Stimulated activated CD8-positive, alpha-beta memory T cell treated with anti-CD3 and anti-CD28 coated beads, Interleukin-15, amount 100 ng/mL, for 1 hour (primary cell): ENCODE results near the gene SLC49A4.

ENCODE experiments used
- DNase-seq: peaks from one replicate; pipeline ENCODE4 v3.0.0-alpha.2; 2020; ENCODE audit warnings: low read depth

Gene SLC49A4

DNA sequence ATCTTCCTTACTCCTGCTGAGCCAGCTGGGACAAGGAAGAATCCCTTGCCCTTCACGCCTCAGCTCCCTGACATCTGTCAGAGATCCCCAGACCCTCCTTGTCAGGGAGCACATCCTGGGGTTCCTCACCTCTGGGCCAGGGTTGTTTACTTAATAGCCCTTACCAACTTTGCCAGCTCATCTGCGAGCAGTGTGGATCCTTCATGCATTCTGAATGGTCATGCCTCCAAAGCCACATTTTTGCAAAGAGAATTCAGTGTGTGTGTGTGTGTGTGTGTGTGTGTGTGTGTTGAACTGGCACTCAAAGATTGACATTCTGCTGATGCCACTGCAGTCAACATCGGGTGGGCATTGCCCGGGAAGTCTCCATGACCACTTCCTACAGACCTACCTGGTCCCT lies 112.6 kb downstream of the SLC49A4 start:
- DNase-seq = no peak

DNA sequence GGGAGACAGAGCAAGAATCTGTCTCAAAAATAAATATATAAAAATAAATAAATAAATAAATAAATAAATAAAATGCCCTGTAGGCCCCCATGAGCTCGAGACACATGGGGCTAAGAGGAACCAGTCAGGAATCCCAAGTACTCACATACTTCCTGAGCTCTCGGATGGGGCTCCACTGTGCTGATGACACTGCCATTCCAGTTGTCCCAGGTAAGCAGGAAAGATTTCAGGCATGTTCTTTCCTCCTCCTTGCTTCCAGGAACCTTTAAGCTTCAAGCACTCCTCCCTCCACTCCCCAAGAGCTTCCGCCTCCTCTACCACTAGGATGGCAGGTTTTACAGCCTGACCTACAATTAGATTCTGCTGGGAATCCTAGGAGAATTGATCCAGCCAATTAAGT lies 113.4 kb downstream of the SLC49A4 start:
- no peak for DNase-seq

DNA sequence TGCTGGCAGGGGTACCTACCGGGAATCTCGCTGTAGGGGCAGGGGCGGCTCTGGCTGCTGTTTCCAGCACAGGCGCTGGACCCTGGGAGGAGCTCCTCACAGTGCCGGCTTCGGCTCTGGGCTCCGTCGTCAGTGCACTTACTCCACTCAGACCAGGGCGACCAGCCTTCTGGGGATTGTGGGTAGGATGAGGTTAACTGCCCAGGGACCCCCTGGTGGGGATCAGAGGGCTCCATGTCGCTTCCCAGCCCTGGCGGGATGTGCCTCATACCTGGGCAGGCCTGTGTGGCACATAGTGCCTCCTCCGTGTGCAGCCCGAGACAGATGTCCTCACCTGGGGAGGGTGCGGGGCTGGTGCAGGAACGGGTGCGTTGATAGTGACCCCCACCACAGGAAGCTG lies 117.0 kb downstream of the SLC49A4 start:
- no peak for DNase-seq

DNA sequence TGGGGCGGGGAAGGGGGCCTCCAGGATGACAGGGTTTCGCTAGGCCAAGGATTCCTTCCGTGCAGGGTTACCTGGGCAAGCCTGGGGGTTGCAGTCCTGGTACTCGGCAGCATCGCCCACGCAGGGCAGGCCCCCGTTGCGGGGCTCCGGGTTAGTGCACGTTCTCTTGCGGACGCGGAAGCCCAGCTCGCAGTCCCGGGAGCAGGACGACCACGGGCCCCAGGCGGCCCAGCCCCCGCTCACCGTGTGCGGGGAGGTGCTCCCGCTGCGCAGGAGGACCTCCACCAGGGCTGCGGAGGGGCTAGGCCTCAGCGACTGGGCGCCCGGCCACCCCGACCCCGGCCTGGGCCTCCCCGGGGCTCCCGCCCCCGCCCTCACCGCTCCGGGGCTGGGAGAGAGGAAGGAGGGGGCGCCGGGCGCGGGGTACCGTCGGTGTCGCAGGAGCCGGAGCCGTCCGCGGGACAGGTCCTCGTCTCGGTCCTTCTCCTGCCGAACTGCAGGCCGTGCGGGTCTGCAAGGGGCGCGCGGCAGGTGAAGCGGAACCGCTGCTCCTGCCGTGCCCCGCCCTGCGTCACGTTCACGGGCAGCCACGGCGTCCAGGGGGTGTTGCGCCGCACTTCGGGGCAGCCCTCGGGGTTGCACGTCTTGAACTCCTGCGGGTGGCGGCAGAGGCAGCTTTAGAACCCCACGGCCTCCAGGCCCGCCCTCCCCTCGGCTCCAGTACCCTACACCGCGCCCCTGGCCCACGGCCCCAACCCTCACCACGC lies 118.1 kb downstream of the SLC49A4 start:
- no peak for DNase-seq

DNA sequence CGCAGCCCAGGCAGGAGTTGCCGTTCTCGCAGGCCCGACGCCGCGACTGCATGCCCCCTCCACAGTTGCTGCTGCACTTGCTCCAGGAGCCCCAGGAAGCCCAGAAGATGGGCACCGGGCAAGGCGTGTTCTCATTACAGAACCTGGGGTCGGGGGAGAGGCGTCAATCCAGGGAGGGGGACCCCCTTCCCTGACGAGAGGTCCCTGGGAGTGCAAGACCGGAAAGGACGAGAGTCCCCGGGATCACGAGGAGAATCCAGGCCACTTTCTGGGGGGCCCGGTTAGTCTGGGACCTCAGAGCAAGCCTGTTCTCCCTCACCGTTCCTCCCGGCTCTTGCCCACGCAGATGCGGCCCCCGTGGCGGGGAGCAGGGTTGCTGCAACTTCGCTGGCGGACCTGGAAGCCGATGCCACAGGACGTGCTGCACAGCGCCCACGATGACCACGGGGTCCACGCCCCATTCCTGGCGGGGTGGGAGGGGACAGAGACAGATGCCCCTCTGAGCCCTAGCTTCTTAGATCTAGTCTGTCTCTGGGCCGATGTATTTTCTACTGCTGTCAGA lies 118.8 kb downstream of the SLC49A4 start:
- no peak for DNase-seq

DNA sequence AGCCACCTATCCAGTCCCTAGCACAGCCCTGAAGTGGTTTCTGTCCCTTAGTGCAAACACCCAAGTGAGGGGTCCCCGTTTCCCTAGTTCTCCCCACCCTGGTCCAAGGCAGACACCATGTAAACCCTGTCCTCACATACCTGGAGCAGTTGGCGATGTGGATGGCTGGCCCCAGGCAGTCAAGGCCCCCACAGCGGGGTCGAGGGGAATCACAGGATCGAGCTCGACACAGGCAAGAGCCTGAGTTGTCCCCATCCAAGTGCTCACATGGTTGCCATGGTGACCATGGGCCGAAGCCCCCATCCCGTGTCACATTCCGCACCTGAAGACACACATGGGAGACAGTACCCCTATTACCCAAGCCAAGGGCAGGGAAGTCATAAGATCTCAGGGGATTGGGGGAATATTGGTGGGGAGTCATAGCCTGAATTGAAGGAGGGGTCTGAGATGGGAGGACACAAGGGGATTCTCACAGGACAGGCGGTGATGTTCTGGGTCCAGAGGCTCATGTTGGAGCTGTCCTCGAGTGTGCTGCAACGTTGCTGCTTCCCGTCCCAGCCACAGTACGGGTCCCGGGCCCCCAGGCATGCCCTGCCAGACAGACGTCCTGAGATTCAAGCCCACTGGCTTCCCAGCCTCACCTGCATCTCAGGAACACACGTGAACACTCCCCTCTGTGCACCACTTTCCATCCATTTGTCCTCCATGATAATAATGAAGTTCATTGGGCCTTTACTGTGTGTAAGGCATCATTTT lies 120.6 kb downstream of the SLC49A4 start:
- DNase-seq = no peak

DNA sequence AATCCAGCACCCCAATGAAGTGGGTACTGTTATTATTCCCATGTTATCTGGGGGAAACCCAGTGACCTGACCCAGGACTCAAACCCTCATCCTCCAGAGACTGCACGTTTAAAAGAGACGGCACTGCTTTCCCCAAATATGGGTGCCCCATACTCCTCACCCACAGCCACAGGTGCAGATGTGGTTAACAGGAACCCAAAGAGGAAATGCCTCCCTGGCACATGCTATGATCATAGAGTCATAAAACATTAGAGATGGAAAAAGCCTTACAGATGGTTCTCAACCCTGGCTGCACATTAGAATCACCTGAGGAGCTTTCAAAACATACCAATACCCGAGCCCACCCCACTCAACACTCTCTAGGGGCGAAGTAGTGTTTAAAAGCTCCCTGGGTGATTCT lies 121.2 kb downstream of the SLC49A4 start:
- DNase-seq = no peak

DNA sequence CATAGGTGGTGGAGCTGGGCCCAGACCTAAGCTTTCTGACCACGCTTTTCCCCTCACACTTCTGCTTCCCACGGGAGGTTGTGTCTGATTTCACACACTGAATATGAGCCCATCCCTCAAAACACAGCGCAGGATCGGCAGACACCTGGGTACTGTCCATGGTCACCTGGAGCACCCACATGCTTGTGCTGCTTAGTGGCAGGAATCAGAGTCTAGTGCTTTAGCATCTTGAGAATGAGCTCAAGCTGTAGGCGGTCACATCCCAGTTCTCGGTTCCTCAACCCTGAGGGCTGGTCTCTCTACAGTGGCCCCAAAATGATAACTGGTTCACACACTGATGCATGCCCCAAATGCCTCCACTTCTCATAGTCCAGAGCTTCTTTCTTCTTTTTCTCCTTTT lies 121.7 kb downstream of the SLC49A4 start:
- no peak for DNase-seq

DNA sequence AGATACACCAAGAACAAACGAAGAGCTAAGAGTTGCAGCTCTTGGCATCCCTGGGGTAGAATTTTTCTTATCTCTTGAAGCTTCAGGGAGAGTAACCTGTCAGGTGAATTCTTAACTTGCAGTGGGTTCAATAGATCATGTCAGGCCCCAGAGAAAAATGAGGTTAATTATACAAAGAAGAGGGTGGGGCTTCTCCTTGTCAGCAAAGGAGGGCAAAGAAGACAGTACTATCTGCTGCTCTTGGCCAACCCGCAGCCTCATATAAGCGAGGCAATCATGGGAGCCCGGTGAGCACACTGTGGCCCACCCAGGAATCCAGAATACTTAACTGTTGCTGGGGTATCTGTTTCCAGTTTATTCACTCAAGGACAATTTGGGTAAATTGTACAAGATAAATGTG lies 122.5 kb downstream of the SLC49A4 start:
- DNase-seq = no peak

DNA sequence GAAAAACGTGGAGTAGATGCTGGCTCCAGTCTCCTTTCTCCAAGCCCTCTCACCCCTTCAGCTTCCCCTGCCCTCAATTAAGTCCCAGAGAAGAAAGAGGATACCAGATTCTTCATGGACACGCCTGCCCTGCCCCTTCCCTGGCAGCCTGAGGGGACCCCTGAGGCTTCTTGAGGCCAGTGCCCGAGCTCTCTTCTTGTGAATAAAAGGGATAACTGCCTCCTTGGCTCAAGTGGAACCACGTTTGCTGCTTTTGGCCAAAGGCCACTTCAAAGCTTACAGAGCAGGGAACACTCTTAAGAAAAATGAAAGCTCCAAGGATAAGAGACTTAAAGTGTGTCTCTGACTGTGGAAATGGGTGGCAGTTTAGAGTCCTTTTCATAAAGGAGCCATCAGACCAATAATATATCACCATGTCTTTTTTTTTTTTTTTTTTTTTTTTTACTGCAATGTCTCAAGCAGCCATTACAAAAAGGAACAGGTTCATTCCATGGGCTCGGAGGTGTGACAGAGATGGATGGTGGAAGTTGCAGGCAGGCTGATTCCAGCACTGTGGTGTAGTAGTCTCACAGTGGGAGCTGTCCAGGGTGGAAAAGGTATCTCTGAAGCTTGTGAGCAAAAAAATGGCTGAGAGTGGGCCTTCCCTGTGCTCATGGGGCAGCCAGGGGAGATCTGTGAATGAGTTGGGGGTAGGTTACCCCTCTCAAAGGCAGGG lies 123.9 kb downstream of the SLC49A4 start:
- no peak for DNase-seq

DNA sequence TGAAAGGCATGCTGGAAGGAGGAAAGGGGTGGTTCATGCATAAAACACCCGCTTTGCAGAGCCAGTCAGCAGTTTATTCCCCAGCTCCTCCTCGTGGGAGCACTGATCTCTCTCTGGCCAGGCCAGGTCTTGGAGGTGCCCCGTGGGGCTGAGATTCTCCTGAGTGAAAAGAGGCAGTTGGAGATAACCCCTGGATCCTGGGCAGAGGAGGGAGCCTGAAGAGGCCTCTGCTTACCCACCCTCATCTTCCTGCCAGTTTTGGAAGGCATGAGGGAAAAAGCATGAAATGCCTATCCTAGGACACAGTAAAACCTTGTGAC lies 124.4 kb downstream of the SLC49A4 start:
- DNase-seq = no peak

DNA sequence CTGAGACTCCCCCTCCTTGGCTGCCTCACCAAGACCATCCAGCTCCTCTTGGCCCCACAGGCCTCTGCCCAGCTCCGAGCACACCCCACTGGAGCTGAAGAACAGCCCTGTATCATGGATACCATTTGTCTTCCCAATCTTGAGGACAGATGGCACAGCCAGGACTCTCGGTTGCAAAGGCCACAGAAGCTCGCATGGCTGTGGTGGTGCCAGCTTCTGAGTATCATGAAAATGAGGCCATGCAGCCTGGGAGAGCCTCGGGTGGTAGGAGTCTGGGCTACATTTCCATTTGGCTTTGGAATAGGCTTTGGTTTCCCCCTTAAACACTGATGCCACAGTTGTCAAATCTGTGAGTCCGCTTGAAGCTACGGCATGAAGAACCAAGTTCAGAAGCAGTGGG lies 126.1 kb downstream of the SLC49A4 start:
- no peak for DNase-seq

DNA sequence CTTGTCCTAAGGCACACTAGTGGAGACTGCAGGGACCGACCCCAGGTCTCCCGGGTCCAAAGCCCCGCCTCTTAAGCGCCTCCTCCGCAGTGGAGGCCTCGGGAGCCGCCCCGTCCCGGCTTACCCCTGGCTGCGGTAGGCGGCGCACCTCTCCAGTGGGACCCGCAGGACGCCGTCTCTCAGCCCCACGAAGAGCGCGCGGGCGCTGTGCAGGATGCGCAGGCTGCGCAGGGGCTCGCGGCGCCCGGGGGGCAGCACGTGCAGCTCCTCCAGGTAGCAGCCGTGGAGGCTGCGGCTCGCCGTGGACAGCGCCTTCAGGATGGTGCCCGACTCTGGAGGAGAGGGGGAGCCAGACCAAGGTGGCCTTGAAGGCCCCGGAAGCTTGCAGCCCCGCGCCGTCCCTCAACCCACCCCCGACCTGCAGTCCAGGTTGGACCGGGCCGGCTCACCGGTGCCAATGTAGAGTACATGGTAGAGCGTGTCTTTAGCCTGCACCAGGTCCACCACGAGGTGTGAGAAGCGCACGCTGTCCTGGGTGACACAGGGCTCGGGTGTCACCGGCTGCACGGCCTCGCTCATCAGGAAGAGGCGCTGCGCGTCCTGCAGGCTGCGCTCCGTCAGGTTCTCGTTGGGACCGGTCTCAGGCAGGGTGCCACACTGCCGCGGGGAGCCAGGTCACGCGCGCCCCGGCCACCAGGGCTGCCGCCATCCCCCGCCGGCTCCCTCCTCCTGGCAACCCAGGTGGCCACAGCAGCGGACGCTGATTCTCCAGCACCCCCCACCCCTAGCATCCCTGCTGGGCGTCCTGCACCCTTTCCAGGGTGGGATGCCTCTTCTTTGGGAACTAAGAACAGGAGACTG lies 127.2 kb downstream of the SLC49A4 start:
- no peak for DNase-seq

DNA sequence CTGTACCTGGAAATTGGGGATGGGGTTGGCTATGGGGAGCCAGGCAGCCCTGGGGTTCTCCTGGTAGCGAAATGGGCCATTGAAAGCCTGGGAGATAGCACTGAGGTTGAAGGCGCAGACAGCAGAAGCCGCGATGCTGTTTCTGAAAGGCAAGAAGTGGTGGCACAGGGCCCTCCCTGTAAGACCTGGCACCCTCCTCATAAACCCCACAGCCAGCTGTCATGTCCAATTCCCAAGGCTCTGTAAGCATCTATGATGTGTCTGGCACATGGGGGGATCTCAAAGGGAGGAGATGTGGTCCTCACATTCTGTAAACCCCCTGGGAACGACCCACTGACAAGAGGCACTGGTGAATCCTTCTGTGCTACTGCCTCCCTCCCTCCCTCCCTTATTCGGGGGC lies 128.7 kb downstream of the SLC49A4 start:
- DNase-seq = no peak

DNA sequence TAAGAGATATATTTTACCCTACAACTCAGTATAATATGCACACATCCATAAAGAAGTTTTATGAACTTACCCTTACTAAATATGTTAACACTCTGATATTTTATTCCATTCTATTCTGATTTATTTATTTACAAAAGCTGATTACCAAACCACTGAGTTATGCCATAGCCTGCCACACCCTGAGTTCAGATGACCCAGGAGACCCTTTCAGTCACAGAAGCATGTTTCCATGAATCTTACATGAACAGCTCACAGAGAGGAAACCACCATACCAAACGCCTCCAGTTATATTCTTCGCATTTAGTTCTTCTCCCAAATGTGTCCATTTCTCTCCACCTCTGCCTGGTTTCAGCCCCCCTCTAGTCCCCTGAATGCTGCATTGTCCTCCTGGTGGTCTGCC lies 129.2 kb downstream of the SLC49A4 start:
- DNase-seq = no peak

DNA sequence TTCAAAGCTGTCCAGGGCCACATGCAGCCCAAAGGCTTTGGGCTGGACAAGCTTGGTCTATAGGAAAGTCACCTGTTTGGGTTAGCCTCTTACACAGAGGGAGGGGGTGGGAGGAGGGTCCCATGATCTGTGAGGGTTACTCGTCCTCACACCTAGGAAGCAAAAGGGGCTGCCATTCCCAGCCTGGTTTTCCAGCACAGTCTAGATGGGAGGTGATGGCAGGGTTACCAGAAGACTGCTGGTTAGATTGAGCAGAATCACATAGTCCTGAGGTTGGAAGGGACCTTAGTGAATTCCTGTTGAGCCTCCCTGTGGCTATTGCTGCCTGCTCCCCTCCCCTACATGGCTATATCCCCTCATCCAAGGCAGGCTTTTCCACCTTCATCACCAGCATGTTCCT lies 130.9 kb downstream of the SLC49A4 start:
- no peak for DNase-seq

DNA sequence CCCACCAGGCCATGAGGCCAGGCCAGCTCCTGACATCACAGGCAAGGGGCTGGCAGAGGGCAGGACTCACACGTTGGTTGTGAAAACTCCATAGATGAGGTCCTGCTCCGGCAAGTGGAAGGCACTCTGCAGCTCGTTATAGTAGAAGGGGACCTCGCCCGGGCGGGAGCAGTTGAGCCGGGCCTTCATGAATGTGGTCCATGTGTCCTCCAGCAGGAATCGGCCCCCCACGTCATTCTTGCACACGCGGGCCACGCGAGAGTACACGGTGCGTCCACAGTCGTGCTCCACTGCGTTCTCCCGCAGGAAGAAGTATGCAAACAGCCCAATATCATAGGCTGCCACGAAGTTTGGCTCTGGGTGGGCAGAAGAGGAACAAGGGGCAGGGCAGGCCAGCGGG lies 131.5 kb downstream of the SLC49A4 start:
- DNase-seq = no peak

DNA sequence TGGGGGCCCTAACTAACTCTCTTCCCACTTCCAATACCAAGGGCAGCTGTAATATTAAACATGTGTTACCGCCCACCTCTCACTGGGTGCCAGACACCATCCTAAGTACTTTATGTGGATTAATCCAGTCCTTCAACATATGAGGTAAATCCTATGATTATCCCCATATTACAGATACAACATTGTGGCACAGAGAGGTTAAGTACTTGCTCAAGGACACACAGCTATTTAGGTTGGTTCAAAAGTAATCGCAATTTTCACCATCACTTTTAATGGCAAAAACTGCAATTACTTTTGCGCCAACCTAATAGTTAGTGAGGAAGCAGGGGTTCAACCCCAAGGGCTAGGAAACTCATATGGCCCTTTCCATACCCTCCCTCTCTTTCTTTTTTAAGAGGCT lies 131.9 kb downstream of the SLC49A4 start:
- DNase-seq = no peak

DNA sequence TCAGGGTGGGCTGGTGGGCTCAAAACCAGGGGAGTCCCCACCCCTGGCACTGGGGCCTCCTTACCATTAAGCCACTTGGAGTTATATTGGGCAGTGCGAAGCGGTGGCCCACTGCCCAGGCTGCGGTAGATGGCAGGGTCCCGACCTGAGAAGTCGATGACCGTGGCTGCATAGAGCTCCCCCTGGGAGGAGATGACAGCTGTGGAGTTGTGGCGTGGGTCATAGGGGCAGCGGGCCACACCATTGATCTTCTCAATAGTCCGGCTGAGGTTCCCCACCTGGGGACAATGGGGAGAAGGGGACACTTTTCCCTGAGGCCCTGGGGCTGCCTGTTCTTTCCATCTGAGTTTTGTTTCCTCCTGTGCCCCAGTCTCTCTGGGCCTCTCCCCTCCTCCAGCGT lies 132.9 kb downstream of the SLC49A4 start:
- DNase-seq = no peak

DNA sequence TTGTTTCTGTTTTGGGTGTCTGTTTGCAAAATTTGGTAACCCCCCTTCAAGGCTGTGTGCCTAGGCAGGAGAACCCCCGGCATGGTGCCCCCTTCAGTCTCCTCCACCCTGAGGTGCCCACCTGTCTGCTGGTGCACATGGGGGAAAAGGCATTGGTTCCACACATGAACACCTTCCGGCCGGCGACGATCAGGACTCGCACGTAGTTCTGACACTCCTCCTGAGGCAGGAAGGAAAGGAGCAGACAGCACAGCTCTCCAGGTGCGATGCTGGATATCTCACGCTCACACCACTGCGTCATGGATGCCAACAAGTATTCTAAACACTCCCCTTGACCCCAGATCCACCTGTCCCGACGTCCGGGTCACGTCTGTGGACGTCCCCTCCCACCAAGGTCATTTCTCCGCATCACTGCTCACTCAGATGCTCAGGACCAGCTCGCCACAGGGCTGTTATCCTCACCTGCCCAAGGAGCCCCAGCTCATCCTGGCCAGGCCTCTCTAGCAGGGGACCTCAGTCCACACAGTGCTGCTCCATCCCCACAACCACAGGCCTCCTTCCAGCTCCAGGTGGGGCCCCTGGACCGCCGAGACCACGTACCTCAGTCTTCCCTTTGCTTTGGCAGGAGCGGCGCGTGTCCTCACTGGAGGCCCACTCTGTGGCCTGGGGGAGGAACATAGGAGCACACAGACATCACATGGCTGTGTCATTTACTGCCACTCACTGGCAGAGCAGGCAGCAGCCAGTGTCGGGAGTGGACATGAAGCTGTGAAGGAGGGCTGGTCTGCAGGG lies 133.7 kb downstream of the SLC49A4 start:
- no peak for DNase-seq
